ENCODE results near the gene MGST2. TPM values are rescaled to one million over a fixed set of nuclear protein-coding genes. Genes with fewer than 3 reads are reported as not detected.

The MGST2 gene
- total RNA-seq: 29.8 to 36.3 TPM (median 32.6 TPM) in 3 replicates

- peak within 1 kb of the TSS; percentile 72 for H3K4me3 Mint-ChIP-seq
- peaks cover 51% of the 10 kb centered on the region for H3K4me1 Mint-ChIP-seq
- peak; percentile 26 to 57 for DNase-seq (ENCODE audit: low spot score in 2 of 2, unreplicated experiment in 2 of 2)
- H3K27ac Mint-ChIP-seq: peak within 1 kb of the TSS; percentile 96
- peaks cover 3% of the 10 kb centered on the region for H3K36me3 Mint-ChIP-seq
- no peaks in the 10 kb centered on the region for H3K27me3 Mint-ChIP-seq (ENCODE audit: low read depth)
- TF ChIP-seq CTCF (IDR thresholded peaks at IDR 0.05; ENCODE audit: unreplicated experiment): no peak
- H3K9me3 Mint-ChIP-seq: no peaks in the 10 kb centered on the region
Measured at GRCh38 chr4:139665690-139666529, at the start of gene MGST2. Gene MGST2 (plus strand): TSS chr4:139665819. CDS start chr4:139666020, 201 bp downstream.

DNA sequence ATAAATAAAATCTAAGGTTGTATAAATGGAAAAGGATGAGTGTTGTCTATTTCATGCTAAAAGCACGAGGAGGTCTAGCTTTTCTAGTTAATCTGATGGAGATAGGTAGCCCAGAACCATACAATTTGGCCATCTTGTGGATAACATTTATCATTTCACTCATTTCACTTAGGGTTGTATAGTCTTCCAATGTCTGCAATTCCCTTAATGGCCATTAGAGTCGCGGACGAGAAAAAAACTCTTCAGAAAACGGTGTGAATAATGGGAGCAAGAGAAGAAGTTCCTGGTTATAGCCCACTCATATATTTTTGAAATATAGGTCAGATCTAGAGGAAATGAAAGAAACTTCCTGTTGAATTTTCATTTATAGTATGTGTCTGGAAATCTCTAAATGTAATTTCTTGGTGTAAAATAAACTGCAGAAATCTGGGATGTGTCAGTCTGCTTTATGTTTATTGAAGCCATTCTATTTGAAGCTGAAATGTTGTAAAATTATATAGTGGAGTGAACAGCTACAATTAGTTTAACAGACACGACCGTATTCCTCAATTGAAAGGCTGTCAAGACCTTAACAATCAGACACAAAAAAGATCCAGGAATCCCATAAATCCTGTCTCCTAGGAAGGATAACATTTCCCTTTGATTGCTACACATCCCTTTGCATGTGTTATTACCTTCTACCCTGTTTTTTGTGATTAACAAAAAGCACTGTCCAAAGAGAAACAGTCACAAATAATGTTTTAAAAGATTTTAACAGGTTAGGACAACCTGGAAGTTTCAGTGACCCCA, 47.7 kb upstream of the MGST2 start:
- no peaks in the 10 kb centered on the region for H3K36me3 Mint-ChIP-seq
- no peaks in the 10 kb centered on the region for H3K9me3 Mint-ChIP-seq
- no peak for DNase-seq (ENCODE audit: low spot score in 2 of 2, unreplicated experiment in 2 of 2)
- H3K27me3 Mint-ChIP-seq (ENCODE audit: low read depth): no peaks in the 10 kb centered on the region
- H3K4me1 Mint-ChIP-seq: no peaks in the 10 kb centered on the region
- no peak overlapping the region for H3K4me3 Mint-ChIP-seq
- no peak overlapping the region for H3K27ac Mint-ChIP-seq
- peak; percentile 37 for TF ChIP-seq CTCF (IDR thresholded peaks at IDR 0.05; ENCODE audit: unreplicated experiment)

- Mint-ChIP-seq H3K27me3 (ENCODE audit: low read depth) (peaks cover 2% of the 10 kb centered on the region), H3K4me3 (no peak overlapping the region), H3K36me3 (no peaks in the 10 kb centered on the region), H3K27ac (no peak overlapping the region), H3K4me1 (peaks cover 5% of the 10 kb centered on the region), H3K9me3 (no peaks in the 10 kb centered on the region)
- TF ChIP-seq CTCF (IDR thresholded peaks at IDR 0.05; ENCODE audit: unreplicated experiment): peak; percentile 65
- DNase-seq (ENCODE audit: low spot score in 2 of 2, unreplicated experiment in 2 of 2): no peak
Measured at GRCh38 chr4:139619644-139620043, 46.0 kb upstream of the MGST2 start.

GRCh38 chr4:139622901-139623381, 42.7 kb upstream of the MGST2 start:
- H3K4me1 Mint-ChIP-seq: peaks cover 8% of the 10 kb centered on the region
- no peak overlapping the region for H3K4me3 Mint-ChIP-seq
- no peak for DNase-seq (ENCODE audit: low spot score in 2 of 2, unreplicated experiment in 2 of 2)
- TF ChIP-seq CTCF (IDR thresholded peaks at IDR 0.05; ENCODE audit: unreplicated experiment): no peak
- H3K27ac Mint-ChIP-seq: no peak overlapping the region
- peaks cover 2% of the 10 kb centered on the region for H3K27me3 Mint-ChIP-seq (ENCODE audit: low read depth)
- no peaks in the 10 kb centered on the region for H3K36me3 Mint-ChIP-seq
- peaks cover 5% of the 10 kb centered on the region for H3K9me3 Mint-ChIP-seq

GRCh38 chr4:139624441-139625092, 41.1 kb upstream of the MGST2 start:
- peaks cover 2% of the 10 kb centered on the region for H3K27me3 Mint-ChIP-seq (ENCODE audit: low read depth)
- H3K4me1 Mint-ChIP-seq: peaks cover 14% of the 10 kb centered on the region
- no peak for TF ChIP-seq CTCF (IDR thresholded peaks at IDR 0.05; ENCODE audit: unreplicated experiment)
- H3K9me3 Mint-ChIP-seq: peaks cover 5% of the 10 kb centered on the region
- H3K36me3 Mint-ChIP-seq: no peaks in the 10 kb centered on the region
- peak overlapping the region; percentile 18 for H3K27ac Mint-ChIP-seq
- H3K4me3 Mint-ChIP-seq: no peak overlapping the region
- DNase-seq (ENCODE audit: low spot score in 2 of 2, unreplicated experiment in 2 of 2): no peak

Measured in mesothelial cell of epicardium (in vitro differentiated cells).